Mucosa of gallbladder (tissue), 1 donor: Measurements from ENCODE around the gene GAS6. TPM values are rescaled to one million over a fixed set of nuclear protein-coding genes. Genes with fewer than 3 reads are reported as not detected.
A peak's percentile ranks its signal among the peaks of the same experiment; 100 is the strongest.
"Not testable (repeated sequence)": the region's sequence is repeated elsewhere in the genome, so short reads cannot be mapped to it uniquely, and the experiment has no call there.

Experiments used
- DNase-seq: peaks from one replicate; pipeline ENCODE4 v3.0.0-alpha.2; 2020; ENCODE audit warnings: low spot score
- total RNA-seq: library from RNA; stranded (reverse); gene quantifications from one replicate; pipeline ENCODE4 v1.2.1, GENCODE V29; 2021
- donor health status: DM: no; HTN: no; CAD: no.

Gene GAS6
- 118 TPM for total RNA-seq

- DNase-seq: peak; percentile 47
These were observed at the start of gene GAS6 for GRCh38 chr13:113863524-113864272. Gene GAS6, minus strand, starts transcription at chr13:113864076. Its CDS starts 156 bp downstream, at chr13:113863920.

GRCh38 chr13:113913408-113913807 lies 49.5 kb upstream of the GAS6 start:
- DNase-seq: not testable (repeated sequence)

GRCh38 chr13:113912596-113912995 lies 48.7 kb upstream of the GAS6 start:
- no peak for DNase-seq

GRCh38 chr13:113907635-113908617 lies 44.0 kb upstream of the GAS6 start:
- no peak for DNase-seq

DNA sequence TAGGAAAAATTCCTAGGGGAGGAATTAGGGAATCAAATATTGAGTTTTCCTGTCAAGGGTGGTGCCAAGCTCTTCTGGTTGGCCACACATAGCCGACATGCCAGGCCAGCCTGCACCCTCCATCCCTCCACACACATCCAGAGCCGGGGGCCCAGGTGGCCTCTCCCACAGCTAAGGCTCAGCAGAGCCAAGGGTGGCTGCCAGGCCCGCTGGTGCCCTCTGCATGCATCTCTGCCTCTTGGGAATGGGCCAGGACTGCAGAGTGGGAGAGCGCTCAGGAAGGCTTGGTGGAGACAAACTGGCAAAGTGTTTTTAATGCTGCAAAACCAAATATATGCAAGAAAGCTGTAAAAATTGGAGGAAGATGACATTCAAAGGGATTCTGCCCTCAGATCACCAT lies 42.7 kb upstream of the GAS6 start:
- no peak for DNase-seq

GRCh38 chr13:113905942-113906341 lies 42.1 kb upstream of the GAS6 start:
- DNase-seq: no peak

- no peak for DNase-seq
These were observed 41.1 kb upstream of the GAS6 start for GRCh38 chr13:113905018-113905417.

GRCh38 chr13:113904411-113904810 lies 40.5 kb upstream of the GAS6 start:
- peak; percentile 65 for DNase-seq

DNA sequence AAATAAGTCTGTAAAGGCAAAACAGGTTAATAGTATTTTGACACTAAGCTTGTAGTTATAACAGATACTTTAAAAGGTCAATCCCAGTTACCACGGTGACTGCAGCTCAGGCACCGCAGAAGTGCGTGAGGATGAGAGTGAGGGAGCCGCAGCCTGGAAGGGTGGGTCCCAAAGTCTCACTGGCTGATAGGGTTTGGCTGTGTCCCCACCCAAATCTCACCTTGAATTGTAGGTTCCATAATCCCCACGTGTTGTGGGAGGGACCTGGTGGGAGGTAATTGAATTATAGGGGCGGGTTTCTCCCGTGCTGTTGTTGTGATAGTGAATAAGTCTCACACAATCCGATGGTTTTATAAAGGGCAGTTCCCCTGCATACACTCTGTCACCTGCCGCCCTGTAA lies 40.0 kb upstream of the GAS6 start:
- DNase-seq: no peak

DNA sequence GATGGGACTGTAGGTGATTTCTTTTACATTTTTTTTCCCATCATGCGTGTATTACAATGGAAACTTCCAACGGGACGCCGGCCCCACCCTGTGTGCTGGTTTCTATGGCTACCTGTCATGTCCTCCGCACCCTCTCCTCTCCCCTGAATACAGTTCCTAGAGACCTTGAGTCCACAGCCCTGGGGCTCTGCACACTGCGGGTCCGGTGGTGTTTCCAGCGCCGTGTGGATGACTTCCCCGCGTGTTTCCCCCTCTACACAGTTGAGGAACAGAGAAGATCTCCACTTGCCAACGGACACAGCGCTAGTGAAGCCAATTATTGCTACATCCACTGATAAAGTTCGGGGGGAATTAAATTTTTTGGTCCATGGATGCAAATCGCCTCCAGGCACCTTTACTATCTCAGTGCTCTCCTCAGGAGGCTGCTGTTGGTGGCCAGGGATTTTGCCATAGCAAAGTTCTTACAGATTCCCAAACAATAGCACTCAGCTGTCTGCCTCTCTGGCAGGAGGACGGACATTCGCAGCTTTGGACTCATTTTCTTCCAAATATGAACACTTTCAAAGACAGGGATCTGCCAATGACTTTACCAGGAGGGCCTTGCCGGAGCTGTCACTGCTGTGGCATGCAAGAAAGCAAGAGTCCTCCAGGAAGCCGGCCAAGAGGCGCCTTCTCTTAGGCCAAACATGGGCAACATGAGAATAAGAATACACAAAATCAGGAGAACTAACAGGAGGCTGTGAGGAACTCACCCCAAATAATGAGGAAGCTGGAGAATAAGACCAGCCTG lies 39.3 kb upstream of the GAS6 start:
- no peak for DNase-seq

DNA sequence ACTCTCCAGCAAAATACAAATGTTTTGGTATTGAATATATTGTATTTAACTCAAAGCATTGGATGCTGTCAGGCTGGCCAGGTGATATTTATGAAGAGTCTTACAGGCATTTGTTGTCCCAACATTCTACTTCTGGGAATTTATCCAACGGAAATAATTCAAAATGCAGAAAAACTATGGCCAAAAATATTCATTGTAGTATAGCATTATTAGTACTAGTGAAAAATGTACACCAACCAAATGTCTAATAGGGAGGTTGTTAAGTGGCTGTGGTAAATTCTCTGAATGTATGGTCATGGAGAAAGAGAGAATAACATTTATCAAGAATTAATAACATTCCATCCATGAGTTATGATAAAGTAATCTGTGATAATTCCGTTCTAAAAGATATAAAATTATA lies 38.6 kb upstream of the GAS6 start:
- DNase-seq: no peak

DNA sequence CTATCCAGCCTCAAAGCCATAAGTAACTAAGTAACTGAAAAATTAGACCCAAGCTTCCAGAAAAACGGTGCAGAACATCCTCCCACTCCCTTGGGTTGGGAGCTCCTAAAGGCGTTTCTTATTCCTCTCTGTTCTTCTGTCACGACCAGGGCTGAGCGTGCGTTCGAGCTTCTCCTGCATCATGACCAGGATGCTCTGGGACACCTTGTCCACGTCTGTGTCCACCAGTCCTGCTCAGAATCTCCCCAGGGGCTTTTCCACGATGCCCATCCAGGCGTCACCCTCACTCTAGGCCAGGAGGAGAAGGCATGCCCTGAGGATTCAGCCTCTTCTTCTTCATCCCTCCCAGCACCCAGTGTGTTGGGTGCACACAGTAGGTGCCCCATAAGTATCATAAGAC lies 37.8 kb upstream of the GAS6 start:
- DNase-seq: no peak

DNA sequence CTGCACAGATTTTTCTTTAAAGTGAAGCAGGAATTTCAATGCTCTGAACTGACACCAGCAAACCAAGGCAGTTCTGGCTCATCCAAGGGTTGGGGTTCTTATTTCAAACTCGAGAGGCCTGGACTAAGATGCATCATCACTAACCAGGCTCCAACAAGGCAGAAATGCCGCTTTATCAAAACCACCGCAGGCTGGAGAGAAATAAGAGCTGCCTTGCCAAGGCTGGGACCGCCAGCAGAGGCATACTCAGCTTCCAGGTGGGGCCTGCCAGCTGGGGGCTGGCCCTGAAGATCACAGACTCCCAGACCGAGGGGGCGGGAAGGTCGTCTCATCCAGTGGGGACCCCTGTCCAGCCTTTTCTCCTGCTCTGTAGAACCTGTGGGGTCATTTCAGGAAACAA lies 37.4 kb upstream of the GAS6 start:
- DNase-seq: no peak

DNA sequence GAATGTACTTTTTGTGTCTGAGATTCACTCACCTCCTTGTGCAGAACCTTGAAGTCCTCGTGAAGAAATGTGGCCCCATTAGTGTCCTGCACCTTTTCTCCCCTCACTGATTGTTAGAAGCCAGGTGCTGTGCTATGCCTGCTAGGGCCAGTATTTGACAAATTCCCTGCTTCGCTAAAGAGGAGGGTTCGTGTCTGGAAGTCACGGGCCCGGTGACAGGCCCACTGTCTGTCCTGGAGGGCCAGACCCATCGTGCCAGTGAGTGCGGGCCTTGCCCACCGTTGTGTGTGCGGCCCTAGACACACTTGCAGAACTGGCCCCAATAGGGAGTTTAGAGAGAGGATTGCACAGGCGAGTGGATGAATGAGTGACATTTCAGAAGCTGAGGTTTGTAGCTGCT lies 36.8 kb upstream of the GAS6 start:
- no peak for DNase-seq

DNA sequence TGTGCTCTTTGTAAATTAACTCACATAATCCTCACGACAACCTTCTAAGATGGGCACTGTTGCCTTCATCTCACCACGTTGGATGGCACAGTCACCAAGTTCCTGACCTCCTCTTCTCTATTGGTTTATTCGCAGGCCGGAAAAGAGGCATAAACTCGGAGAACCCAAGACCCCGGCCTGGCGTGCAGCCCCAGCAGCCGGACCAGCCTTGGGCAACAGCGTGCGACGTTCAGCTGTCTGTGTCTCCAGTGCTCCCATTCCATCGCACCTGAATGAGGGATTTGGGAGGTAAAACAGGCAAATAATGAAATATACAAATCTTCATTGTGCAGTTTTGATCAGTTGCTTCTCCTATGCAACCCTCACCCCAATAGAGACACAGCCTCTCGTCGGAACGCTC lies 34.5 kb upstream of the GAS6 start:
- no peak for DNase-seq

DNA sequence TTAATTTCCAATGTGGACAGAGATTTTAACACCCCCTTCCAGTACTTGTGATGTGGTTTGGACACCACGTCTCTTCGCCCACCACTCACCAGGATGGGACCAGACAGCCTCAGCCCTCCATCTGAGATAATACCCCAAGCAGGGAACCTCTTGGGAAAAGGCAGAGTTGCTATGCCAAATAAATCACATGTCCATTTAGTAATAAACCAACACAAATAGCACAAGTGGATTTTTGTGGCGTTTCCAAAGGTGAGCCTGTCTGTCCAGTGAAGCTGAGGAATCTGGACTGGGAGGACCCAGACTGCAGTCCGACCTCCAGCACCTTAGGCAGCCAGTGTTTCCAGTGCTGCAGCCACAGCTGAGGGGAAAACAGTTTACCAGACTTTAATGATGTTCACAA lies 34.1 kb upstream of the GAS6 start:
- DNase-seq: no peak

DNA sequence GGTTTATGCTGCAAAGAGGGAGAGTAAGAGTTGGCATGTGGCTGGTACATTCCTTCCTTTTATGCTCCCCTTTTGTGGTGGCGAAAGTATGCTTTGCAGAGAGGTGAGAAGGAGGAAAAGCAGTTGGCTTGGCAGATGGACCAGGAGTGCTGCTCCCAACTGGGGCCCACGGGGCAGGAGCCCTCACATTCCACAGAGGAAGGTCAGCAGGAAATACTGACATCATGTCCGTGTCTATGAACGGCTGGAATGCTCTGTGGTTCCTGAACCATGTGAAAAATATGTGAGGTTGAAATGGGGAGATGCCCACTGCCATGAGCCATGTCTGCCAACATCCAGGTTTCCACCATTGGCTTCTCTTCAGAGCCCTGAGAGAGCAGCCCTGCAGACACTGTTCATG lies 33.3 kb upstream of the GAS6 start:
- no peak for DNase-seq

DNA sequence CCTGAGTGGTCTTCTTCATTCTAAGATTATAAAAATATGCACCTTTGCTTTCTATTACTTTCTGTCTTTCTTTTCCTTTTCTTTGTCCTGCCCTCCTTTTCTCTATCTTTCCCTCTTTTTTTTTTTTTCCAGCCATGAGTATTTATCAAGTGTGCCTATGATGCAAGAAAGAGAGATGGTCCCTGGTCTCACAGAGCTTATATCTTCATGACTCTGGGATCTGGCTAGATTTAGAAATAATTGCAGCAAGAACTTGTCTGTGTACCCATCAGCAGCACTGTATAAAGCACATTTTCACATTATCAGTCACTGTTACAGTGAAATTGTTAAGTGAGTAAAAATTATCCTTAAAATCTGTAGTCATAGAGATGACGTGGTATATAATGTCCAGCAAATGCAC lies 31.6 kb upstream of the GAS6 start:
- no peak for DNase-seq

DNA sequence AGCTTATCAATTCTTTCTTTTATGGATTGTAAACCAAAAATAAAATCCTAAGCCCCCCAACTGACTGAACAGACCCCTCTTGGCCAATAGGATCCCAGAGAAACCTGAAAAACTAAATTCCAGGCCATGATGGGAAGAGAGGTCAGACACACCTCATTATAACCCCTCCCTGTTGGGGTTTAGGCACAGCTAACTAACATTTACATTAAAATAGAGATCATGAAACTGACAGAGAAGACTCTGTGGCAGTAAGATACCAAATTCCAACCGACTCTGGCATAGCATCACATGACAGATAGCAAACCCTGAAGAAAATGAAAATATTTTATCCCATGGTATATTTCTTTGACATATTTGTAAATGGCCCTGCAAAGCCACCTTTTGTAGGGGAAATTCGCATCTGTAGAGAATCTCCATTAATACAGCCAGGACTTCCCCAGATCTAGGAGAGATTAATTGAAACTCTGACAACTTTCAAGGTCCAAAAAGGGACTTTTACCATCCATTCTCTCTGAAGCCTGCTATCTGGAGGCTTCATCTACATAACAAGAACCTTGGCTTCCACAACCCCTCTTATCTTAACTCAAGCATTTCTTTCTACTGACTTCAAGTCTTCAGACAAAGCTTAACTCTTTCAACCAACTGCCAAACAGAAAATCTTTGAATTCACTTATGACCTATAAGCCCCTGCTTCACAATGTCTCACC lies 27.1 kb upstream of the GAS6 start:
- no peak for DNase-seq

GRCh38 chr13:113889467-113889866 lies 25.6 kb upstream of the GAS6 start:
- no peak for DNase-seq

DNA sequence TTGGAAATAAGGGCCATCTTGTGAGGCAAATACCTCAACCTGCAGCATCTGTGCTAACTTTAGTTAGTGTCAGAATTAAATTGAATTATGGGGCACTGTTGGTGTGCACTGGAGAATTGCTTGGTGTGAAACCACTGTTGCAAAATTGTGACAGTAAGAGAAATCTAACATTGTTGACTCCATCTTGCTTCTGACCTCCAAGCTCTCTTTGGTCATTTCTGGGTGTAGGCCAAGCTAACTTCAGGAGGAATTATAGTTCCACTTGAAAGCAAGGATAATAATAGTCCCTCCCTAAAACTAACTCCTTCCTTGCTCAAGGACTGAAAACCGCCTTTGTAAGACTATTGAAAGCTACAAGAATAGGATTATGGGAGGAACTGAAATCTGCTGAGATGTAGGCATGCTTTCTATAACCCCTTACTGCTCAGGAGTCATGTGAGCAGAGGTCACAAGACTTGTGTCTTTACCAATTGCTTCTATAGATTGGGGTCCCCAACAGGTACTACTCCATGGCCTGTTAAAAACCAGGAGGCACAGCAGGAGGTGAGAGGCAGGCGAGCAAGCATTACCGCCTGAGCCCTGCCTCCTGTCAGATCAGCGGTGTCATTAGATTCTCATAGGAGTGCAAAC lies 24.9 kb upstream of the GAS6 start:
- no peak for DNase-seq
